H1 (cell line): ENCODE data around the gene ZNF358. TPM values are rescaled to one million over a fixed set of nuclear protein-coding genes. Genes with fewer than 3 reads are reported as not detected.

ENCODE experiments used
- CTCF ChIA-PET: fragments of 300-600 bp; sonication (Branson Sonifier 250); formaldehyde crosslinking; loops from one replicate; lab custom pipeline; 2021; ENCODE audit not compliant: partially characterized antibody; lab: Charles Lee
- POLR2A ChIA-PET: fragments of 300-600 bp; sonication (Branson Sonifier 250); formaldehyde crosslinking; loops from one replicate; lab custom pipeline; 2021; ENCODE audit warnings: inconsistent platforms; ENCODE audit not compliant: partially characterized antibody; lab: Charles Lee
- DNase-seq, 2 experiments: peaks; one replicate each; pipeline versions ENCODE4 v3.0.0 to v3.0.0-alpha.2; 2010 to 2022; ENCODE audit warnings: low spot score in 2 of 2, low read depth in 1 of 2, mixed read lengths in 1 of 2
- FAIRE-seq: peaks from 2 replicates; lab custom pipeline; 2011; peaks lifted over from hg19 to GRCh38; lab: Jason Lieb, UNC
- H2AFZ ChIP-seq: 2 replicates; pipeline ENCODE4 v1.8.1; 2012; ENCODE audit warnings: low read length, inconsistent platforms
- H2AK5ac ChIP-seq: 2 replicates; pipeline ENCODE4 v1.6.1; 2013; ENCODE audit warnings: low read depth, low read length
- H2BK120ac ChIP-seq: replicated peaks from 2 replicates; pipeline ENCODE3; 2013; ENCODE audit warnings: low read depth, low read length, inconsistent platforms
- H2BK12ac ChIP-seq: 2 replicates; pipeline ENCODE4 v1.6.1; 2013; ENCODE audit warnings: low read depth, low read length
- H2BK15ac ChIP-seq: 2 replicates; pipeline ENCODE4 v1.6.1; 2013; ENCODE audit warnings: low read length
- H2BK20ac ChIP-seq: 2 replicates; pipeline ENCODE4 v1.6.1; 2013; ENCODE audit warnings: low read length
- H2BK5ac ChIP-seq: 2 replicates; pipeline ENCODE4 v1.6.1; 2013; ENCODE audit warnings: low read depth, low read length
- H3K14ac ChIP-seq: 2 replicates; pipeline ENCODE4 v1.6.1; 2013; ENCODE audit warnings: inconsistent platforms; ENCODE audit not compliant: insufficient read length
- H3K18ac ChIP-seq: 2 replicates; pipeline ENCODE4 v1.6.1; 2013; ENCODE audit warnings: low read length; ENCODE audit errors: extremely low read depth
- H3K23ac ChIP-seq: 2 replicates; pipeline ENCODE4 v1.6.1; 2013; ENCODE audit warnings: inconsistent platforms; ENCODE audit not compliant: insufficient read length
- H3K23me2 ChIP-seq: 2 replicates; pipeline ENCODE4 v1.6.1; 2013; ENCODE audit warnings: low read depth, low read length
- H3K27ac ChIP-seq: 2 replicates; pipeline ENCODE4 v1.6.1; 2011; ENCODE audit warnings: low read depth, low read length, inconsistent platforms
- H3K27me3 ChIP-seq, 4 experiments: replicated peaks in 1 of 4; 1 replicate in 1 of 4; 2 replicates in 3 of 4; pipeline versions ENCODE4 v1.6.1 to v1.8.1; 2011 to 2013; ENCODE audit warnings: low read length in 3 of 4, mild to moderate bottlenecking in 3 of 4, inconsistent platforms in 2 of 4, mixed read lengths in 2 of 4, moderate library complexity in 1 of 4; ENCODE audit not compliant: control insufficient read depth in 3 of 4, insufficient read depth in 3 of 4; ENCODE audit errors: extremely low read depth in 1 of 4
- H3K36me3 ChIP-seq, 4 experiments: 2 replicates each; pipeline versions ENCODE4 v1.6.1 to v1.8.1; 2011 to 2013; ENCODE audit warnings: mild to moderate bottlenecking in 4 of 4, low read length in 3 of 4, moderate library complexity in 2 of 4, control low read depth in 1 of 4, inconsistent platforms in 1 of 4; ENCODE audit not compliant: insufficient read depth in 4 of 4, control insufficient read depth in 2 of 4
- H3K4ac ChIP-seq: replicated peaks from 2 replicates; pipeline ENCODE3; 2013; ENCODE audit warnings: low read length, low read depth, mixed read lengths, inconsistent platforms; ENCODE audit not compliant: insufficient read length
- H3K4me1 ChIP-seq, 4 experiments: replicated peaks in 1 of 4; 1 replicate in 1 of 4; 2 replicates in 3 of 4; pipeline versions ENCODE4 v1.6.1 to v1.8.1; 2011 to 2013; ENCODE audit warnings: low read length in 3 of 4, inconsistent platforms in 2 of 4, mixed read lengths in 1 of 4; ENCODE audit not compliant: insufficient read depth in 4 of 4, control insufficient read depth in 3 of 4
- H3K4me2 ChIP-seq, 2 experiments: 2 replicates each; pipeline versions ENCODE4 v1.6.1 to v1.8.1; 2011 to 2013; ENCODE audit warnings: low read depth in 2 of 2, low read length in 2 of 2, control low read depth in 1 of 2, inconsistent platforms in 1 of 2, mild to moderate bottlenecking in 1 of 2; ENCODE audit not compliant: insufficient read depth in 1 of 2
- H3K4me3 ChIP-seq, 4 experiments: fragments of 200-600, 300-600 bp in 1 of 4; sonication (generic), shearing (Covaris generic), sonication (Bioruptor Twin) in 1 of 4; 2 replicates each; pipeline versions ENCODE4 v1.5.1 to v1.8.1; 2011 to 2016; ENCODE audit warnings: low read length in 4 of 4, low read depth in 3 of 4, control low read depth in 2 of 4, inconsistent platforms in 2 of 4, mild to moderate bottlenecking in 2 of 4, mixed read lengths in 1 of 4, moderate library complexity in 1 of 4; ENCODE audit not compliant: insufficient read depth in 2 of 4; ENCODE audit errors: extremely low read depth in 1 of 4
- H3K56ac ChIP-seq: replicated peaks from 2 replicates; pipeline ENCODE3; 2013; ENCODE audit warnings: low read depth, mild to moderate bottlenecking, mixed read lengths, low read length, inconsistent platforms; ENCODE audit not compliant: insufficient read length
- H3K79me1 ChIP-seq: 2 replicates; pipeline ENCODE4 v1.6.1; 2013; ENCODE audit warnings: low read depth, low read length, control low read depth
- H3K79me2 ChIP-seq, 2 experiments: 2 replicates each; pipeline versions ENCODE4 v1.6.1 to v1.8.1; 2012 to 2013; ENCODE audit warnings: low read length in 2 of 2, mild to moderate bottlenecking in 2 of 2, inconsistent platforms in 1 of 2; ENCODE audit not compliant: insufficient read depth in 2 of 2, control insufficient read depth in 1 of 2
- H3K9ac ChIP-seq, 4 experiments: replicated peaks in 1 of 4; 1 replicate in 1 of 4; 2 replicates in 3 of 4; pipeline versions ENCODE4 v1.6.1 to v1.8.1; 2011 to 2013; ENCODE audit warnings: low read depth in 3 of 4, low read length in 3 of 4, control low read depth in 2 of 4, mild to moderate bottlenecking in 2 of 4, moderate library complexity in 2 of 4, inconsistent platforms in 1 of 4; ENCODE audit errors: extremely low read depth in 1 of 4
- H3K9me3 ChIP-seq, 2 experiments: 2 replicates each; pipeline versions ENCODE4 v1.6.1 to v1.8.1; 2012 to 2013; ENCODE audit warnings: mild to moderate bottlenecking in 2 of 2, moderate library complexity in 2 of 2, control low read depth in 1 of 2, inconsistent platforms in 1 of 2, low read depth in 1 of 2, low read length in 1 of 2, mixed read lengths in 1 of 2; ENCODE audit not compliant: insufficient read depth in 2 of 2
- H4K20me1 ChIP-seq, 2 experiments: replicated peaks in 1 of 2; 2 replicates each; pipeline versions ENCODE3 to v1.8.1; 2011 to 2013; ENCODE audit warnings: inconsistent platforms in 2 of 2, low read length in 2 of 2, mild to moderate bottlenecking in 1 of 2; ENCODE audit not compliant: insufficient read depth in 2 of 2, control insufficient read depth in 1 of 2
- H4K5ac ChIP-seq: 2 replicates; pipeline ENCODE4 v1.6.1; 2013; ENCODE audit warnings: low read length, low read depth, mixed read lengths, inconsistent platforms; ENCODE audit not compliant: insufficient read length
- H4K8ac ChIP-seq: 2 replicates; pipeline ENCODE4 v1.8.0; 2013; ENCODE audit warnings: mild to moderate bottlenecking, moderate library complexity, low read length, inconsistent platforms; ENCODE audit not compliant: insufficient read depth; ENCODE audit errors: extremely low read depth
- H4K91ac ChIP-seq: replicated peaks from 2 replicates; pipeline ENCODE3; 2013; ENCODE audit warnings: low read length, mixed read lengths, inconsistent platforms; ENCODE audit not compliant: insufficient read length
- CBX5 ChIP-seq: fragments of 300-800, 300-1000 bp; sonication (generic); IDR thresholded peaks from 2 replicates; pipeline ENCODE4 v1.7.1; 2016; ENCODE audit warnings: antibody characterized with exemption, low read length, low read depth
- POLR2A ChIP-seq, 2 experiments: IDR thresholded peaks; 1 replicate in 1 of 2; 2 replicates in 1 of 2; pipeline ENCODE4 v1.6.1; 2011; ENCODE audit warnings: low read depth in 2 of 2, low read length in 2 of 2, mild to moderate bottlenecking in 2 of 2; ENCODE audit errors: control extremely low read depth in 1 of 2
- RNF2 ChIP-seq: fragments of 200-900, 300-1000 bp; sonication (generic); IDR thresholded peaks from 2 replicates; pipeline ENCODE4 v1.7.1; 2016; ENCODE audit warnings: borderline replicate concordance, low read depth, mild to moderate bottlenecking, antibody characterized with exemption, low read length; ENCODE audit not compliant: poor library complexity, severe bottlenecking; ENCODE audit errors: missing control alignments
- SP4 ChIP-seq: IDR thresholded peaks from 2 replicates; pipeline ENCODE4 v1.6.1; 2012; ENCODE audit warnings: low read length, inconsistent platforms
- WGBS, 2 experiments: shearing (Covaris generic) in 1 of 2; methylation state at CpG; one replicate each; pipeline versions ENCODE4 v1.1.6 to v1.1.7; 2013 to 2015; ENCODE audit warnings: low lambda C conversion rate in 2 of 2, mixed read lengths in 2 of 2, inconsistent platforms in 1 of 2, low coverage in 1 of 2, missing lambda C conversion rate in 1 of 2; ENCODE audit not compliant: insufficient replicate concordance in 2 of 2, insufficient coverage in 1 of 2, insufficient read length in 1 of 2; ENCODE audit errors: extremely low coverage in 1 of 2, missing lambda C conversion rate in 1 of 2; 5-methylcytosine and 5-hydroxymethylcytosine counted together
- polyA plus RNA-seq, 7 experiments: library from polyadenylated mRNA; depleted of rRNA in 3 of 7; stranded (reverse) in 5 of 7; unstranded in 2 of 7; fragments of >200 nt in 5 of 7; fragments of 200-250 nt in 2 of 7; gene quantifications; 1 replicate in 5 of 7; 2 replicates in 1 of 7; 4 replicates in 1 of 7; pipeline versions ENCODE4 v1.2.1 to v1.2.3, GENCODE V29; 2011 to 2013; ENCODE audit warnings: missing spikeins in 2 of 7, mixed read lengths in 2 of 7
- total RNA-seq: library from RNA; stranded (reverse); fragmentation: NEBNext Ultra II Directional; extraction: Animal tissue kit (Norgen Biotek cat#: 25700); gene quantifications from 2 replicates; pipeline ENCODE4 v1.2.1, GENCODE V29; 2021

Gene ZNF358
- total and polyA plus RNA-seq, 2 of the 8 experiments (the other 6 are each of a cell fraction or from before 2014, with no cell fraction given): 40.0 to 60.3 TPM

- H4K5ac ChIP-seq: no peak overlapping the region
- no peak overlapping the region for H2BK15ac ChIP-seq
- no peak overlapping the region for H2BK12ac ChIP-seq
- no peaks in the 10 kb centered on the region for H3K23me2 ChIP-seq
- DNase-seq (no peak), FAIRE-seq (no peak)
- no peak overlapping the region for H2AK5ac ChIP-seq
- TF ChIP-seq RNF2 (no peak), SP4 (no peak), POLR2A (IDR thresholded peaks at IDR 0.05; ENCODE audit: control extremely low read depth in 1 of 2, low read depth in 2 of 2, low read length in 2 of 2) (no peak), CBX5 (no peak)
- CTCF ChIA-PET: interaction anchor here (0.8 to 1.2 kb wide), 4 partner anchors 9 to 258 kb away, joined by 3 to 5 read pairs (median 3); no protein-coding TSS in a partner anchor
- H3K18ac ChIP-seq: no peak overlapping the region
- H3K14ac ChIP-seq: no peak overlapping the region
- peaks cover 3 to 30% (median 15%) of the 10 kb centered on the region in 4 experiments; a peak in 7 of 8 replicates for H3K36me3 ChIP-seq
- H3K27ac ChIP-seq: no peak overlapping the region
- no peak overlapping the region for H3K56ac ChIP-seq
- H3K23ac ChIP-seq: no peak overlapping the region
- no peaks in the 10 kb centered on the region for H3K79me2 ChIP-seq
- H2BK120ac ChIP-seq: no peak overlapping the region
- 93% methylated on average over 9 of the region's 11 CpGs; no CpG with 5 or more reads in 1 of the 2 experiments for WGBS, 2 experiments
- no peak overlapping the region for H4K91ac ChIP-seq
- 0 out of 2 replicates have a peak overlapping the region, but pooled peaks have one; percentile 12 for H4K8ac ChIP-seq
- H2AFZ ChIP-seq: no peak overlapping the region
- H3K4me1 ChIP-seq: 0 out of 7 replicates have a peak, but pooled peaks cover 0 to 2% (median 0%) of the 10 kb centered on the region in 4 experiments
- no peaks in the 10 kb centered on the region for H3K9me3 ChIP-seq
- H4K20me1 ChIP-seq: peaks cover 0 to 3% of the 10 kb centered on the region in 2 experiments
- POLR2A ChIA-PET: interaction anchor here (0.6 to 2.3 kb wide), 5 partner anchors 9 to 55 kb away, joined by 3 to 10 read pairs (median 3); no protein-coding TSS in a partner anchor
- no peak overlapping the region for H2BK5ac ChIP-seq
- no peak overlapping the region for H3K4me2 ChIP-seq
- no peak overlapping the region for H3K4ac ChIP-seq
- H3K4me3 ChIP-seq: no peak overlapping the region
- H3K9ac ChIP-seq: no peak overlapping the region
- no peak overlapping the region for H2BK20ac ChIP-seq
- no peaks in the 10 kb centered on the region for H3K27me3 ChIP-seq
- no peaks in the 10 kb centered on the region for H3K79me1 ChIP-seq
Observed at GRCh38 chr19:7541828-7542443, 26.0 kb downstream of the ZNF358 start.
